Measurements from ENCODE around the gene DCAF4L1. TPM values are rescaled to one million over a fixed set of nuclear protein-coding genes. Genes with fewer than 3 reads are reported as not detected.

DCAF4L1 gene, protein sequence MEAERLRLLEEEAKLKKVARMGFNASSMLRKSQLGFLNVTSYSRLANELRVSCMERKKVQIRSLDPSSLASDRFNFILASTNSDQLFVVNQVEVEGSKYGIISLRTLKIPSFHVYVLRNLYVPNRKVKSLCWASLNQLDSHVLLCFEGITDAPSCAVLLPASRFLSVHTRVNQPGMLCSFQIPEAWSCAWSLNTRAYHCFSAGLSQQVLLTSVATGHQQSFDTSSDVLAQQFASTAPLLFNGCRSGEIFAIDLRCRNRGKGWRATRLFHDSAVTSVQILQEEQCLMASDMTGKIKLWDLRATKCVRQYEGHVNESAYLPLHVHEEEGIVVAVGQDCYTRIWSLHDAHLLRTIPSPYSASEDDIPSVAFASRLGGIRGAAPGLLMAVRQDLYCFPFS
- total RNA-seq, result 0.06 and 0.13 TPM in 2 replicates

DNA sequence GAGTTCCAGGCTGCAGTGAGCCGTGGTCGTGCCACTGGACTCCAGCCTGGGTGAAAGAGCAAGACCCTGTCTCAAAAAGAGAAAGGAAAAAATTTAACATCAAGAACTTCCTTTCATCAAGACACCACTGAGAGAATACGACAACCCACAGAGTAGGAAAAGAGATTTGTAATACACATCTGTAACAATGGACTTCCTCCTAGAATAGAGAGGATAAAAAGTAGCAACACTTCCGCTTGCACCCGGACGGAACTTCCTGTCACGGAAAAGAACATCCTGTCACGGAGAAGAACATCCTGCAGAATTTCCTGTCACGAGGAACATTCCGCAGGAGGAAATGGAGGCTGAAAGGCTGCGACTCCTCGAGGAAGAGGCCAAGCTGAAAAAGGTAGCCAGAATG lies at the start of gene DCAF4L1:
DCAF4L1 (plus strand) TSS at position 301 of the 400 bp plus-strand sequence; CDS start at position 338, 37 bp downstream.

GRCh38 chr4:41934901-41935651 lies 46.5 kb upstream of the DCAF4L1 start, which contains the start of gene TMEM33:
Gene TMEM33 (plus strand): TSS chr4:41935429. CDS start chr4:41935485, 56 bp downstream.

GRCh38 chr4:41990365-41991111 lies 9.0 kb downstream of the DCAF4L1 start, which contains the start of gene SLC30A9:
Gene SLC30A9 (plus strand): TSS chr4:41990530. CDS start chr4:41990652, 122 bp downstream.

Other genes with a start within 250 kb of the DCAF4L1 start
- not detected in 2 replicates for gene PHOX2B, start 233.0 kb upstream of the DCAF4L1 start, total RNA-seq
- gene TMEM33, start 46.3 kb upstream of the DCAF4L1 start, total RNA-seq, result 39.9 and 41.5 TPM in 2 replicates
- gene SLC30A9, start 8.8 kb downstream of the DCAF4L1 start, total RNA-seq, result 65.5 and 73.8 TPM in 2 replicates
- gene BEND4, start 170.9 kb downstream of the DCAF4L1 start, total RNA-seq, result not detected in 2 replicates

Data from aortic smooth muscle cell (primary cell).